Ramos (cell line): ENCODE results near the gene CRADD.
"Not testable (repeated sequence)": the region's sequence is repeated elsewhere in the genome, so short reads cannot be mapped to it uniquely, and the experiment has no call there.

Experiments used
- in situ Hi-C: fragments of 300-500 bp; cut with MboI; formaldehyde crosslinking; loops from one replicate; pipeline ENCODE4 v1.14.3; 2022; ENCODE audit warnings: low sequenced_read_pairs; ENCODE audit not compliant: unreplicated experiment

CRADD gene

DNA sequence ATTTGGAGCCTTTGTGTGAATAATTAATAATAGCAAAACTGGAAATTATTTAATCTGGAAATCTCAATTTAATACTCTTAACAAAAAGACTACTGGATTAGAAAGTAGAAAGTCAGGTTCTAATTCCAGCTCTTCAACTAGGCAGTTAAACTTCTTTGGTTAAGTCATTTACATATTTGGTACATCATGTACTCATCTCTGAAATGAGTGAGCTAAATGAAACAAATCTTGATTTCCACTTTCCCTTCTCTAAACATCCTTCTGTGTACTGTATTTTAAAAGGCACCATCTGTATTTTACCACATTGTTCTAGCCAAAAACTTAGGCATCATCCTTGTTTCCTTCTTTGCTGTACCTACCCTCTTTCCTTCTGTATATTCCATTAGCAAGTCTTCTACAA is 26.9 kb downstream of the CRADD start:
- in situ Hi-C loops: no loop called here

DNA sequence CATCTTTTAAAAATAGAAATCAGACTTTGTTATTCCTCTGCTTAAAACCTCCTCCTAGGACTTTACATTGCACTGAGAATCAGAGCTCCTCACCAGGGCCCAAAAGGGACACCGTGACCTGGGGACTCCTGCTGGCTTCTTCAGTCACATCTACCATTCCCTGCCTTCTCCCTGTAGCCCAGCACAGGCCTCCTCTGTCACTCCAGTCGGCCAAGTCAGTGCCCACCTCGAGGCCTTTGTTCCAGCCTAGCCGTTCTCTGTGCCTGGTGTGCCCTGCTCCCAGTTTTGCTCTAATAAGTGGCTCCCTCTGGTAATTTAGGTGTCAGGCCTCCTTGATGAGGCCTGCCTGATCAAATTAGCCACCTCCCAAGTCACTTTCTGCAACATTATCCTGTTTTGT is 27.4 kb downstream of the CRADD start:
- in situ Hi-C loops: no loop called here

DNA sequence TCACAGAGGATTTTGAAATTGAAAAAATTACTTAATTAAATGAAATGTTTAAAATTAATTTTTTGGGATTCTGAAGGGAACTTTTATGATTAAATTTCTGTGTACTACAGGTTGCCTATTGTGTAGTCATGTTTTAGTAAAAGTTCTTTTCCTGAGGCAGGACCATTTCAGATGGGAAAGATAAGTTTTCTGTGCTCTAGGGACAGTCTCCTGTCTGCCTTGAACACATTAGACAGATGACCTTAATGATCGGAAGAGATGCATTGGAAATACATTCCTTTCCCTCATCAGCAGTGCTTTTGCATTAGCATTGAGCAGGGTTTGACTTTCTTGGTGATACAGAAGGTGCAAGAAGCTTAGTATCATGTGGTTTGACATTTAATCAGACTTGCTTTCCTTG is 28.1 kb downstream of the CRADD start:
- in situ Hi-C loops: no loop called here

DNA sequence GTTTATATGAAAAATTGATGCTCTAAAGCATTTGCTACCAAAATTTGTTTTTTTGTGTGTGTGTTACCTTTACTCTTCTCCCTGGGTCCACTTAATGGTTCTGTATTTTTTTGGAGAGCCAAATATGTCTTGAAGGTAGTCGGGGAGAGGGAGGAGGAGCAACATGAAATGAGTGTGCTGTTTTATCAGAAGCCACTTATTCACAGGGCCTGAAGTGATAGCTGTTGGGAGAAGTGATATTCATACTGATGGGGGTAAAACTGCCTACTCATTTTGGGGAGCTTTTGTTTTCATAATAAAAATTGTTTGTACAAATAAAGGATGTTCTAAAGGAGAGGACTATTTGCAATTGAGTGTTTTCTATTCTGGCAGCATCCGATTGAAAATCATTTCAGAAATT is 29.2 kb downstream of the CRADD start:
- in situ Hi-C loops: no loop called here

DNA sequence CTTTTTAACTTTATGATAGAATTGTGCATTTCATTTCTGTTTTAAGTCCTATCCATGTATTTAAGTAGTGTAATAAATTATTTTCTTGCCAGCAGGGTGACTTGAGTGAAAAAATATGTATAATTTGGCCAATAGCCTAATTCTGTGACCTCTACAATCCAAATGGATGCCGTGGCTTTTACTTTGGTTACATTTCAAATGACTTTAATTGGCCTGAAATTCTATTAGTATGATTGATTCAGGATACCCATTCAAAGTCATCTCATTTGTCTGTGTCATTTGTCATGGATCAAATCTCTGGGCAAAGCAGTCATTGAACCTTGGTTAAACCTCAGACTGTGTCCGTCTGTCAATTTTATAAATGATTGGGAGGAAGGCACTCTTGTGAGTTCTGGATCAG is 29.6 kb downstream of the CRADD start:
- in situ Hi-C loops: no loop called here

DNA sequence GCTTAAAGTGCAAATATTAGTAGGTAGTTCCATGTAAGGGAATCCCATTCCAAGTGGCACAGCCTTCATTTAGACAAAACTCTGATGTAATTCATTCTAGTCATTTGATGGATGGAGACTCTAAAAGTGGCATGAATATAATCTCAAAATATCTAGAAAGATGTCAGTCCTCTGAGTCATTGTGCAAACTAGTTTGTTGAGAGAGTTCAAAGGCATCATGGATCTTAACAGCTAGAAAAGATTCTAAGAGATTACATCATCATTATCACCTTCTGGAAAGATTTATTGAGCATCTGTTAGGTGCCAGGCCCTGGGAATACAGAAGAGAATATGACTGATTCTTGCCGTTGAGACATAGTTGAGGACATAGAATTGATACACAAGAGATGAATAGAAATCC is 30.7 kb downstream of the CRADD start:
- in situ Hi-C loops: no loop called here

DNA sequence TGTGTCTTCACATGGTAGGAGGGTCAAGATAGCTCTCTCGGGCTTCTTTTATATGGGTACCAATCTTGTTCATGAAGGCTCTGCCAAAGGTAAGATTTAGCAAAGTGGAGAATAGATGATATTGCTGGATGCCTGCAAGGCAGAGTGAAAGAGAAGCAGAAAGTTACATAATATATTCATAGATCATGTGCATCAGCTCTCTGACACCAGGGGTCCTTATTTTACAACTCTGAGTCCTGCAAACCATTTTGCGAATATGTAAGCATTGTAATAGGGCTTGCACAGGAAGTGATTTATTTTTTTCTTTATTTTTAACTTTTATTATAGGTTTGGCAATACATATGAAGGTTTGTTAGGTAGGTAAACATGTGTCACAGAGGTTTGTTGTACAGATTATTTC is 31.8 kb downstream of the CRADD start:
- in situ Hi-C loops: no loop called here

DNA sequence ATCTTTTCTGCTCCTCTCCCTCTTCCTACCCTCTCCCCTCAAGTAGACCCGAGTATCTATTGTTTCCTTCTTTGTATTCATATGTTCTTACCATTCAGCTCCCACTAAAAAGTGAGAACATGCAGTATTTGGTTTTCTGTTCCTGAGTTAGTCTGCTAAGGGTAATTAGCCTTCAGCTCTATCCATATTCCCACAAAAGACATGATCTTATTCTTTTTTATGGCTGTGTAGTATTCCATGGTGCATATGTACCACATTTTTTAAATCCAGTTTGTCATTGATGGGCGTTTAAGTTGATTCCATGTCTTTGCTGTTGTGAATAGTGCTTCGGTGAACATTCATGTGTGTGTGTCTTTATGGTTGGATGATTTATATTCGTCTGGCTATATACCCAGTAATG is 32.2 kb downstream of the CRADD start:
- in situ Hi-C loops: no loop called here

DNA sequence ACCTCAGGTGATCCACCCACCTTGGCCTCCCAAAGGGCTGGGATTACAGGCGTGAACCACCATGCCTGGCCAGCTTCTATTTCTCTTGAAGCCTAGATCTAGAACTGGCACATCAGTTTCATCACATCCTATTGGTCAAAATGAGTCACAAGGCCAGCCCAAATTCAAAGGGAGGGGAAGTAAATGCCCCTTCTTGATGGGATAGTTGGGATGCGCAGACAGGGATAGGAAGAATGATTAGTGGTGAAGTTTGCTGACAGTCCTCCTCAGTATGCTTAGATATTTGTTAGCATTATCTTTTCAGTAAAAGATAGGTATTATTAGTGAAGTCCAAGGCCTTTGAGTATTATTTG is 33.4 kb downstream of the CRADD start:
- in situ Hi-C loops: no loop called here

DNA sequence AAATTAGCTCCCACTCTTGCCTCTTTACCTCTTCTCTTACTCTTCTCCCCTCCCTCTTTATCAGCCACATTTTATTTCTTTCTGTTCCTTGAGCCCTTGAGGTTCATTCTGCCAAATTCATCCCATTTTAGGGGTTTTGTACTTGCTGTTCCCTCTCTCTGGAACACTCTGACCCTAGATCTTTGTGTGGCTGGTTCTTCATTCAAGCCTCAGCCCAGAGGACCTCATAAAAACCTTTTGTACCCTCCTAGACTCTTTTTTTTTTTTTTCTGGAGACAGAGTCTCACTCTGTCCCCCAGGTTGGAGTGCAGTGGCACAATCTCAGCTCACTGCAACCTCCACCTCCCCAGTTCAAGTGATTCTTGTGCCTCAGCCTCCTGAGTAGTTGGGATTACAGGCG is 34.3 kb downstream of the CRADD start:
- in situ Hi-C loops: not testable (repeated sequence)

DNA sequence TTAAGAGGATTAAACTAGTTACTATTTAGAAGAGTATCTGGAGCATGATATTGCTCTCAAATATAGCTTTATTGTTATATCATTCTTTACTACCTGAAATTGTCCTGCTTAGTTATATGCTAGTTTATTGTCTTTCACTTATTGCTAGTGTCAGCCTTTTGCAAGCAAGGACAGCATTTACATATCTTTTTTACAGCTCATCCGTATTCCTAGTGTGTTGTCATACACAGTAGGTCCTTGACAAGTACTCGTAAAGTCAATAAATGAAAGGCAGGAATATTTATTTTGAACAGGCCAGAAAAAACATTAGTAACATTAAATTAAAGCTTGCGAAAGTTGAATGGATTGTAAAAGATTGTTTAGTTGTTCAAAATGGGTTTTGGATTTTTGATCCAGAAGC is 35.0 kb downstream of the CRADD start:
- in situ Hi-C loops: no loop called here

DNA sequence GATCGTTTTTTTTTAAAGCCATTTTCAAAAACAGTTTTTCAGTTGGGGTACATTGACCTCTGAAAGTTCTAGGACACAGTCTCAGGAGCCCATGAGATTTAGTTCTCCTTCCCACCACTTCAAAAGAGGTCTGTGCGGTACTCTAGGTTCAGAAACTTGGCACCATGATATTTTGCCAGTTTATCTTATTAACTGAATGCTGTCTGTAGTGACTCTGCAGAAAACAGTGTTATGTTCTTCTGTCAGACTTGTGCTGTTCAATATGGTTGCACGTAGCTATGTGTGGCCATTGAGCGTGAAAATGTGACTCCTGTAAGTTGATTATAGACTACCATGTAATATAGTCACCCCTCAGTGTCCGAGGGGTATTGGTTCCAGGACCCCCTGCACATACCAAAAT is 35.9 kb downstream of the CRADD start:
- in situ Hi-C loops: no loop called here

DNA sequence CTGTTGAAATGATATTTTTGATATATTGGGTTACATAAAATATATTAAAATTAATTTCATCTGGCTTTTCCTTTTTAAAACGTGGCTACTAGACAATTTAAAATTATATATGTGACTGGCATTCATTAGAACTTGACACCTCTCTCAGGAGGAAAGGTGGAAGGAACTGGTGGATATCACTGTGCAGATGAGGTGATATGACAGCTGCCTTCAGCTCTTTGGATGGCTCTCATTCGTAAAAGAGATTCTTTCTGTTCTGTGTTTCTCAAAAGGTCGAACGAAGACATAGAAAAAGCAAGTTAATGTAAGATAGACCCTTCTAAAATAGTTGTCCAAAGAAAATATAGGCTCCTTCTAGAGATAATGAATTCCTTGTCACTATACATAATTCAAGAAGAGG is 36.6 kb downstream of the CRADD start:
- in situ Hi-C loops: no loop called here

DNA sequence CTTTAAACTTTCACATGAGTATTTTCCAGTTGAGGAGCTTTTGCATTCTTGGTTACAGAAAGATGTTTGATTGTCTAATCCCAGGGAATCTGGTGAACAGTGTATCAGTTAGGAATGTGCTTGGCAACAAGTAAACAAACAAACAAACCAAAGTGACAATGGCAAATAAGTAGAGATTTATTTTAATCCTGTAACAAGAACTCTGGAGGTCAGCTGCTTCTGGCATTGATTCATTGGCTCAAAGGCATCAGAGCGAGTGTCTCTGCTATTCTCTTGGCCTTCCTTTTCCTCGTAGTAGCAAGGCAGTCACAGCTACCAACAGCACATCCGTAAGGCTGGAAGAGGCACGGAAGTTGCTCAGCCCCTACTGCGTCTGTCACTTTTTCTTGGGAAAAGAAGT is 37.2 kb downstream of the CRADD start:
- in situ Hi-C loops: no loop called here

DNA sequence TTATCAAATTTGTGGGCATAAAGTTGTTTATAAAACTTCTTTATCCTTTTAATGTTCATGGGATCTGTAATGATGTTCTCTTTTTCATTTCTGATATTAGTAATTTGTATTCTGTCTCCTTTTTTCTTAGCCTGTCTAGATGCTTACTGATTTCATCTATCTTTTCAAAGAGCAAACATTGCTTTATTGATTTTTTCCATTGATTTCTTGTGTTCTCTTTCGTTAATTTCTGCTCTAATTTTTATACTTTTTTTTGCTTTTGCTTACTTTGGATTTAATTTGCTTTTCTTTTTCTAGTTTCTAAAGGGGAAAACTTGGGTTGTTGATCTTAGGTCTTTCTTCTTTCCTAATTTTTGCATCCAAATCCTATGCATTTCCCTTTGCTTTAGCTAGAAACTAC is 42.5 kb downstream of the CRADD start:
- in situ Hi-C loops: no loop called here

DNA sequence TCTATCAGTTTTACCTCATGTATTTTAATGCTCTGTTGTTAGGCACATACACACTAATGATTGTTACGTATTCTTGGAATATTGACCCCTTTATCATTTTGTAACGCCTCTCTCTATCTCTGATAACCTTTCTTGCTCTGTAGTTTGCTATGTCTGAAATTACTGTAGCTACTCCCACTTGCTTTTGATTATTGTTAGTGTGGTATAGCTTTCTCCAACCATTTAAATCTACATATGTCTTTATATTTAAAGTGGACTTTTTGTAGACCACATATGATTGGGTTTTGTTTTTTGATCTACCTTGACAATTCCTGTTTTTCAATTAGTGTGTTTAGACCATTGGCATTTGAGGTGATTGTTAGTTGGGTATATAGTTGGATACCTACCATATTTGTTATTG is 43.4 kb downstream of the CRADD start:
- in situ Hi-C loops: no loop called here

DNA sequence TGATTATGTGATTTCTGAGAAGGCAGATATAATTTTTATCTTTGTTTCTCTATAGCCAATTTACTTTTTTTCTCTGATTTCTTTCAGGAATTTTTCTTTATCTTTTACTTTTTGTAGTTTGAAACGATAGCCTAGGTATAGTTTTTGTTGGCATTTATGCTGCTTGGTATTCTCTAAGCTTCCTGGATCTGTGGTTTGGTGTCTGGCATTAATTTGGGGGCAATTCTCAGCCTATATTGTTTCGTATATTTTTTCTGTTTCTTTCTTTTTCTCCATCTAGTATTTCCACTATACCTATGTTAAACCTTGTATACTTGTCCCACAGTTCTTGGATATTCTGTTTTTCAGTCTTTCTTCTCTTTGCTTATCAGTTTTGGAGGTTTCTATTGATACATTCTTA is 45.0 kb downstream of the CRADD start:
- in situ Hi-C loops: no loop called here

DNA sequence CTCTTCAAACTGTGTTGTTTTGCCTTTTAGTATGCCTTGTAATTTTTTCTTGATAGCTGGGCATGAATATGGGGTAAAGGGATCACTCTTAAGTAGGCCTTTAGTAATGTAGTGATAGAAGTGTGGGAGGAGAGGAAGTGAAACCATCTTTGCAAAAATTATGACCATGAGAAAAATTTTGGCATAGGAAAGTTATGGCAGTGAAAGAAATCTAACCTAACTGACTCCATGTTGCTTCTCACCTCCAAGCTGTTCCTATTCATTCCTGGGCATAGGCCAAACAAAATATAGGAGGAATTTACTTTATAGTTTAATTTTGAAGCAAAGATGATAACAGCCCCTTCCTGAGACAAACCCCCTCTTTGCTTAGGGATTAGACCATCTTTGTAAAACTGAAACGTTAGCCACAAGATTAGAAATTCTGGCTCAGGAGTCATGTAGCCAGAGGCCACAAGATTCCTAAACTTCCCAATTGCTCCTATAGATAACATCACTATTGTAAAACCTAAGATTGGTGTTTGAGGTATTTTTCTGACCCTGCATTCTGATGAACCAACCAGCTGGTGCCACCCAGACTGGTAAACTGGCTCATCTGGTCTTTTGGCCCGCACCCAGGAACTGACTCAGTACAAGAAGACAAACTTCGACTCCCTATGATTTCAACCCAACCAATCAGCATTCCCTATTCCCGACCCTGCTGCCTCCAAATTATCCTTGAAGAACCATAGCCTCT is 45.8 kb downstream of the CRADD start:
- in situ Hi-C loops: no loop called here

DNA sequence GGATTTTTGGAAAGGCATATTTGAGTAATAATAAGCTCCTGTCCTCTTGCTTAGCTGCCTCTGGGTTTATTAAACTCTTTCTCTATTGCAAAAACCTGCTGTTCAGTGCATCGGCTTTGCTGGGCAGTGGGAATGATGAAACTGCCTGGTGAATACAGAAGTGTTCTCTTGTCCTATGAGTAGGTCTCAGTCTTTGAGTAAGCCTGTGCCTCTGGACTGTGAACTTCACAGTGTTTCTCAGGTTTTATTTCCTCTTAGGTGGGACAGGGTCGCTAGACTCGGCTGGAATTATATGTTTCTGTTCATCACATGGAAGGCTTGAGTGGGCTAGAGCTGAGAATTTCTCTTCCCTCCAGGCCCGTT is 46.4 kb downstream of the CRADD start:
- in situ Hi-C loops: no loop called here

DNA sequence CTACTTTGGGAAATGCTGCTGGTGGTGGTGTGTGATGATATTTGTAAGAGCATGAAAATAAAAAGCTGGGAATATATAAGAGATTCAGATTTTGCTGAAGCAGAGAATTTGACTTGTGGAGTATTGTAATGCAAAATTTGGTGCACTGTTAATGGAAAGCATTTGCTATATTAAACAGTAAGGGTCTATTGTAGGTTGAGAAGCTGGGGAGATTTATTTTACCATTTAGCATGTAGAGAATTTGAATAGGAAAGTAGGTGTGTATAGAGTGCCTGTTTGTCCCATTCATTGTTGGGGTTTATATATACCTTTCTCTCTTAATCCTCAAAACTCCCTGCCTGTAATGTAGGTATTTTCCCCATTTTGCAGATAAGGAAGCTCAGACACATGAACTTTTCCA is 48.4 kb downstream of the CRADD start:
- in situ Hi-C loops: no loop called here

DNA sequence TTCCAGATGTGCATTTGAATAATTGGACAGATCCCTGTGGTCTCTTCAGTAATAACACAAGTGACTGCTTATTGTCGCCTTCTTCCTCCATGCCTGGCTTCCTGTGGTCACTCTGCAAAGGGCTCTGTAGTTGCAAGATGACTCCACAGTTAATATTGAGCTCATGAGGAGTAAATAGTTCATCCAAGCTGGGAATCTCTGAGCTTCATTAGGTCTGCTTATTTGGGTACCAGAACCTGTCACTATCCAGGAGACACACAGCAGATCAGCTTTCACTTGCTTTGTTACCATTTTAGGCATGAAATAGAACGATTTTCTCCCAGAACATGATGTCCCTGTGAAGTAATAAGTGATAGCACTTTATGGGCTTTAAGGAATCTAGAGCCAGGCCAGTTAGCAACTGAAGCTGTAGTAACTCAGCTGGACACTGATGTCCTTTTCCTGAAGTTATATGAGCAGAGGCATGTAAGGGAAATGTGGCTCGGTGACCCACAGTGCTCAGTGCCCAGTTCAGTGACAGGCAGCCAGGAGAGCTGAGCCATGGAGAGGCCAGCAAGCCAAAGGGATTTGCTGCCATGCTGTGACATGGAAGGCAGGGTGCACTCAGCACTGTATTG is 50.1 kb downstream of the CRADD start:
- in situ Hi-C loops: no loop called here

DNA sequence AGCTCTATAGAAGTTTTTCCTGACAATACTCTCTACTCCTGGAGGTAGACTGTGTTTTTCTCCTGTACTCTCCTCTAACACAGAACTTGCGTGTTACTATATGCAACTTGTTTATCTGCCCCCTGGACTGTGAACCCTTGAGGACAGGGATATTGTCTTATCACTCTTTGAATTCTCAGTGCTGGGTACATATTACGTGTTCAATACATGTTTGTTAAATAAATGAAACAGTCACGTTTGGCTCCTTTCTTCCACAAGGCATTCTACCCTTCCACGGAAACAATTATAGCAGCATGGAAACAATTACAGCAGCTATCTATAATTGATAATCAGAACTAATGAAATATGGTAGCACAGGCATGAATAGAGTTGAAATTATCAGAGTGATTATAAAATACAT is 50.7 kb downstream of the CRADD start:
- in situ Hi-C loops: no loop called here

DNA sequence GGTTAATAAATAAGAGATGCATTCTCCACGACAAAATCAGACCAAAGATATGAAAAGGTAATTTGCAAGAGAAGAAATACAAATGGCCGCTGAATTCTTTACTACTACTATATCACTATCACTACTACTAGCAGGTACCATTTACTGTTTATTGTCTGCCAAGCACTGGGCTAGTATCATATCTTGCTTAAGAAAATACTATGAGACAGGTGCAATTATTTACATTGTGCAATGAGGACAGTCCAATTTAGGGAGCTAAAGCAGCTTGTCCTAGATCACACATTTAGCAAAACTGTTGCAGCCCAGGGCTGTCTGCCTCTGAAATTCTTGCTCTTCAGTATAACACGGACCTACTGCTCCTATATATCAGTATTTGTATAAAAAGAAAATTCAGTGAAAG is 52.8 kb downstream of the CRADD start:
- in situ Hi-C loops: no loop called here
